Activated B cell treated with CpG ODN at 0.5 μM for 24 hours (primary cell): ENCODE data around the gene RAB21. TPM values are rescaled to one million over a fixed set of nuclear protein-coding genes. Genes with fewer than 3 reads are reported as not detected.

ENCODE experiments used
- ATAC-seq: fragments of 200-7000 bp; cut with Tn5 transposase; one replicate; pipeline ENCODE4 v1.10.0; 2021; ENCODE audit warnings: low read depth, mild to moderate bottlenecking, moderate library complexity
- CTCF ChIA-PET: fragments of 350-600 bp; sonication (Branson Sonifier 250); formaldehyde crosslinking; loops from one replicate; lab custom pipeline; 2021; ENCODE audit warnings: antibody characterized with exemption; lab: Charles Lee
- POLR2A ChIA-PET: fragments of 350-600 bp; sonication (Branson Sonifier 250); formaldehyde crosslinking; loops from one replicate; lab custom pipeline; 2021; ENCODE audit warnings: antibody characterized with exemption; lab: Charles Lee
- DNase-seq: peaks from one replicate; pipeline ENCODE4 v3.0.0; 2022
- H3K27ac Mint-ChIP-seq: one replicate; pipeline ENCODE4 v1.8.0; 2020; ENCODE audit warnings: mixed read lengths
- H3K27me3 Mint-ChIP-seq: one replicate; pipeline ENCODE4 v1.8.0; 2021; ENCODE audit warnings: mixed read lengths
- H3K36me3 Mint-ChIP-seq: one replicate; pipeline ENCODE4 v1.8.0; 2021; ENCODE audit warnings: low read depth, mixed read lengths
- H3K4me1 Mint-ChIP-seq: one replicate; pipeline ENCODE4 v1.8.0; 2021; ENCODE audit warnings: mixed read lengths
- H3K4me3 Mint-ChIP-seq: one replicate; pipeline ENCODE4 v1.8.0; 2020; ENCODE audit warnings: mild to moderate bottlenecking, mixed read lengths
- H3K9me3 Mint-ChIP-seq: one replicate; pipeline ENCODE4 v1.8.0; 2020; ENCODE audit warnings: mixed read lengths
- intact Hi-C: fragments of 100-400 bp; cut with micrococcal nuclease; formaldehyde crosslinking; loops from one replicate; pipeline ENCODE4 v1.15.1; 2024
- total RNA-seq: library from RNA; stranded (reverse); gene quantifications from 2 replicates; pipeline ENCODE4 v1.2.3, GENCODE V29; 2022
- TF ChIP-seq, protein P1 (sequence below): fragments of 200-600 bp; IDR thresholded peaks from one replicate; pipeline ENCODE4 v1.8.0; 2022; ENCODE audit warnings: antibody characterized with exemption, mild to moderate bottlenecking

Gene RAB21
- total RNA-seq, 1 donor from 2014 or later = 112 TPM

GRCh38 chr12:71749666-71750065 lies 5.0 kb upstream of the RAB21 start:
- TF ChIP-seq, protein P1, sequence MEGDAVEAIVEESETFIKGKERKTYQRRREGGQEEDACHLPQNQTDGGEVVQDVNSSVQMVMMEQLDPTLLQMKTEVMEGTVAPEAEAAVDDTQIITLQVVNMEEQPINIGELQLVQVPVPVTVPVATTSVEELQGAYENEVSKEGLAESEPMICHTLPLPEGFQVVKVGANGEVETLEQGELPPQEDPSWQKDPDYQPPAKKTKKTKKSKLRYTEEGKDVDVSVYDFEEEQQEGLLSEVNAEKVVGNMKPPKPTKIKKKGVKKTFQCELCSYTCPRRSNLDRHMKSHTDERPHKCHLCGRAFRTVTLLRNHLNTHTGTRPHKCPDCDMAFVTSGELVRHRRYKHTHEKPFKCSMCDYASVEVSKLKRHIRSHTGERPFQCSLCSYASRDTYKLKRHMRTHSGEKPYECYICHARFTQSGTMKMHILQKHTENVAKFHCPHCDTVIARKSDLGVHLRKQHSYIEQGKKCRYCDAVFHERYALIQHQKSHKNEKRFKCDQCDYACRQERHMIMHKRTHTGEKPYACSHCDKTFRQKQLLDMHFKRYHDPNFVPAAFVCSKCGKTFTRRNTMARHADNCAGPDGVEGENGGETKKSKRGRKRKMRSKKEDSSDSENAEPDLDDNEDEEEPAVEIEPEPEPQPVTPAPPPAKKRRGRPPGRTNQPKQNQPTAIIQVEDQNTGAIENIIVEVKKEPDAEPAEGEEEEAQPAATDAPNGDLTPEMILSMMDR = no peak
- no peaks in the 10 kb centered on the region for H3K36me3 Mint-ChIP-seq
- ATAC-seq = no peak
- CTCF ChIA-PET = interaction anchor here (0.9 to 5.5 kb wide), 3 partner anchors 87 to 334 kb away, joined by 3 to 132 read pairs (median 62); no protein-coding TSS in a partner anchor
- intact Hi-C loops = loop anchor here (10.0 kb wide), 1 partner anchor 1165 kb away; no protein-coding TSS in a partner anchor
- no peak overlapping the region for H3K4me3 Mint-ChIP-seq
- peaks cover 11% of the 10 kb centered on the region for H3K4me1 Mint-ChIP-seq
- POLR2A ChIA-PET = no interaction called here
- peaks cover 5% of the 10 kb centered on the region for H3K27me3 Mint-ChIP-seq
- H3K27ac Mint-ChIP-seq = no peak overlapping the region
- DNase-seq = no peak
- no peaks in the 10 kb centered on the region for H3K9me3 Mint-ChIP-seq

DNA sequence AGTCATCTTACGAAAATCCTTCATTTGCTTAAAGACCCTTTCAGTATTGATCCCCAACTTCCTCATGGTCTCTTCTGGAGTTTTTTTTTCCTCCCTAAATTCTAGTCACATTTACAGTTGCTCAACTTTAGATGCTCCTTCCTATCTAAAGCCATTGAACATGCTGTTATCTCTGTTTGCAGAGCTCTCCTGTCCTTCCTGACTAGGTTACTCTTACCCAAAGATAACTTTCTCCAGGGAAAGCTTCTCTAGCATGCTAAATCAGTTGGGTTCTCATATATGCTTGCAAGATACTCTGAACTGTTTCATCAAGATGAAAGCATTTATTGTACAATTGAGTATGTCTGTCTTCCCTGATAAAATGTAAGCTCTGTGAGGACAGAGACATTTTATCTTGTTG lies 1.8 kb upstream of the RAB21 start:
- peaks cover 25% of the 10 kb centered on the region for H3K36me3 Mint-ChIP-seq
- CTCF ChIA-PET = interaction anchor here (0.6 to 1.6 kb wide), 2 partner anchors 48 to 337 kb away, joined by 3 read pairs; no protein-coding TSS in a partner anchor
- H3K4me3 Mint-ChIP-seq = no peak overlapping the region
- peaks cover 5% of the 10 kb centered on the region for H3K27me3 Mint-ChIP-seq
- H3K4me1 Mint-ChIP-seq = peaks cover 27% of the 10 kb centered on the region
- ATAC-seq (no peak), DNase-seq (no peak)
- POLR2A ChIA-PET = interaction anchor here (1.9 kb wide), 1 partner anchor 89 kb away, joined by 6 read pairs; the partner anchor contains the start of genes THAP2 and ZFC3H1
- no peak overlapping the region for H3K27ac Mint-ChIP-seq
- intact Hi-C loops = no loop called here
- no peaks in the 10 kb centered on the region for H3K9me3 Mint-ChIP-seq
- TF ChIP-seq, protein P1 = no peak

- intact Hi-C loops = loop anchor here (2.0 kb wide), 1 partner anchor 61 kb away; no protein-coding TSS in a partner anchor
- peak; percentile 67 for ATAC-seq
- TF ChIP-seq, protein P1 = no peak
- Mint-ChIP-seq H3K4me3 (peak overlapping the region; percentile 96), H3K27me3 (no peaks in the 10 kb centered on the region), H3K4me1 (peaks cover 45% of the 10 kb centered on the region), H3K9me3 (peaks cover 7% of the 10 kb centered on the region), H3K36me3 (peaks cover 49% of the 10 kb centered on the region), H3K27ac (peak overlapping the region; percentile 97)
- peak; percentile 68 for DNase-seq
- ChIA-PET CTCF (interaction anchor here (0.7 to 2.3 kb wide), 7 partner anchors 8 to 118 kb away, joined by 3 to 10 read pairs (median 3); partner anchors contain the start of gene THAP2), POLR2A (interaction anchor here (0.8 to 3.6 kb wide), 11 partner anchors 8 to 113 kb away, joined by 3 to 72 read pairs (median 5); partner anchors contain the start of genes TBC1D15, THAP2, TMEM19 and ZFC3H1)
These were observed 656 bp downstream of the RAB21 start for GRCh38 chr12:71755146-71755892.

- Mint-ChIP-seq H3K4me3 (peak overlapping the region; percentile 96), H3K36me3 (peaks cover 57% of the 10 kb centered on the region), H3K27me3 (no peaks in the 10 kb centered on the region), H3K4me1 (peaks cover 51% of the 10 kb centered on the region), H3K9me3 (peaks cover 12% of the 10 kb centered on the region), H3K27ac (peak overlapping the region; percentile 97)
- intact Hi-C loops = no loop called here
- DNase-seq (no peak), ATAC-seq (no peak)
- CTCF ChIA-PET = interaction anchor here (1.0 to 2.3 kb wide), 3 partner anchors 9 to 93 kb away, joined by 3 to 10 read pairs (median 8); no protein-coding TSS in a partner anchor
- POLR2A ChIA-PET = interaction anchor here (0.8 to 3.6 kb wide), 9 partner anchors 9 to 96 kb away, joined by 3 to 72 read pairs (median 5); partner anchors contain the start of genes TBC1D15, THAP2, TMEM19 and ZFC3H1
- TF ChIP-seq, protein P1 = no peak
These were observed 1.5 kb downstream of the RAB21 start for GRCh38 chr12:71756054-71756690.
